Measurements from ENCODE around the gene DHRS12.

Gene DHRS12, protein sequence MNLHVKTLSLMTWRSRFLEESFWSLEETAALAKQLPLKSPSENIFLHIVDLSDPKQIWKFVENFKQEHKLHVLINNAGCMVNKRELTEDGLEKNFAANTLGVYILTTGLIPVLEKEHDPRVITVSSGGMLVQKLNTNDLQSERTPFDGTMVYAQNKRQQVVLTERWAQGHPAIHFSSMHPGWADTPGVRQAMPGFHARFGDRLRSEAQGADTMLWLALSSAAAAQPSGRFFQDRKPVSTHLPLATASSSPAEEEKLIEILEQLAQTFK

GRCh38 chr13:51803422-51804294 is at the start of gene DHRS12:
Gene DHRS12 (minus strand): TSS chr13:51804163. CDS start chr13:51799659, 4,504 bp downstream.
- peak; percentile 67 to 71 for DNase-seq (ENCODE audit: low read depth in 2 of 2)

- no peak for DNase-seq (ENCODE audit: low read depth in 2 of 2)
Measured at GRCh38 chr13:51849145-51850101, 45.5 kb upstream of the DHRS12 start.

GRCh38 chr13:51848674-51849073 is 44.7 kb upstream of the DHRS12 start:
- DNase-seq (ENCODE audit: low read depth in 2 of 2), result no peak

DNA sequence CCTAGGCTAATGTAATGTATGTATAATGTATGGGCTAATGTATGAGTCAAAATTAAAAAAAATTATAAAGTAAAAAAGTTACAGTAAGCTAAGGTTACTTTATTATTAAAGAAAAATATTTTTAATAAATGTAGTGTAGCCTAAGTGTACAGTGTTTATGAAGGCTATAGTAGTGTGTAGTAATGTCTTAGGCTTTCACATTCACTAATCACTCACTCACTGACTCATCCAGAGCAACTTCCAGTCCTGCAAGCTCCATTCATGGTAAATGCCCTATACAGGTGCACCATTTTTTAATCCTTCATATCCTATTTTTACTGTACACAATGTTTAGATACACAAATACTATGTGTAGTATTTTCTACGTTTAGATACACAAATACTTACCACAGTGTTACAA is 42.8 kb upstream of the DHRS12 start:
- no peak for DNase-seq (ENCODE audit: low read depth in 2 of 2)

GRCh38 chr13:51845574-51846318 is 41.8 kb upstream of the DHRS12 start:
- no peak for DNase-seq (ENCODE audit: low read depth in 2 of 2)

DNA sequence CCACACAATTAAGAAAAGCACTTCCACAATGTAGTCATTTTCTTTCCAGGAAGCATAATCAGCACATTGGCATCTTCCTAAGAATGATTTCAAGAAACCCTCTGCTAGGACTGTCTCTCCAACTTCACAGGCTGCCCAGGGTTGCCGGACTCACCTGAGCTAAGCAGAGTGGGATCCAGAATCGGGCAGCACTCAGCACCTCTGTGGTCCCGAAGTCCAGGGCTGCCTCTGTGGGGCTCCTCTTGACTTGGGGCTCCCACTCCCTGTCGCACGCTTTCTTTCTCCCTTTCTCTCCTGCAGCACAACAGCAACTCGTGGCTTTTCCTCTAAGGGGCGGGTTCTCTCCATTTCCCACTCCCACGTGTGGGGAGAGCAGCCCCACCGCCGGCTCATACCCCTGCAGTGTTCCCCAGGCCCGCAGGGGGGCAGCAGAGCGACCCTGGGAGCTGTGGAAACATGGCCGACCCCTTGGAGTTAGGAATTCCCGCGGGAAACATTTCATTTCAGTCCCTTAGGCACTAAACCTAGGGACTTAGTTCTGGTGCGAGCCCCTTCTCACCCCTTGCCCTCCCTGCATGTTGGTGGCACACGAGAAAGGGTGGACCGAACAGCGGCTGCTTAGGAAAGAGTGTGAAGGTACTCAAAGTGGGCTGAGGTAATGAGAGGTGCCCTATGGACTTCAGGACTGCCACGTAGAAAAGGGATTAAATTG is 41.1 kb upstream of the DHRS12 start, which contains the start of gene TMEM272:
Gene TMEM272, minus strand, starts transcription at position 316 of the 712 bp plus-strand sequence. CDS start 6,647 bp downstream, outside the sequence.
- DNase-seq (ENCODE audit: low read depth in 2 of 2), result peak; percentile 31 to 53

GRCh38 chr13:51843529-51843928 is 39.6 kb upstream of the DHRS12 start:
- DNase-seq (ENCODE audit: low read depth in 2 of 2), result no peak

DNA sequence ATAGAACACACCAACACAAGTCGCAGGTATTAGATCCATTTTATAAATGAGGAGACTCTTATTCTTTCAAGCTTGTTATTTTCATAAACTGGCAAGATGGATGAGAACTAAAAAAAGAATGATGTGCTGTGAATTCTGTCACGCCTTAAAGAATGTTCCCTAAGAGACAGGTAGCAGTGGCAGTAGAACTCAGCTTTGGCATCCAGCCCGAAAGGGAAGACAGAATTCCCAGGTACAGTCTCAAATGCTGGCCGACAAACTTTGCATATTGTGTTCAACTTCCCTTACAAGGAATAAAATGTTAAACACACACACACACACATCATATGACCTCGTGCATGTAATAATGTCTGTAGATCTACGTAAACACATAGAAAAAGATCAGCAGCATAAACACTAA is 37.8 kb upstream of the DHRS12 start:
- DNase-seq (ENCODE audit: low read depth in 2 of 2), result no peak

DNA sequence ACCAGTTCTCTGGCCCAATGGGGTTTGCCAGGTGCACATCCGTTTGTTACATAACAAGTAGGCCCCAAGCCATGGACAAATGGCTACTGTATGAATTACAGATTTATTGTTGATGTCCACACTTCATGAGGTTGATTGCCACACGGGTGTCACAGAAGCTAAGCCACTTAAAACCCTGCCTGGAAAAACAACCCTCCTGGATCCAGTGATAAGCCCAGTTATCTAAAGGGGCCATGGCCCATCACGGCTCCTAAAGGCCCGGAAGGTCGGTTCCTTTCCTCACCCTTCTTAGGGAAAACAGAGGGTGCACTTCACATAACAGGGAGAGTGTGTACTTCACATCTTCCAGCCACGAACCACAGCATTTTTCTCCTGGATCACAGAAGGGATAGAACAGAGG is 37.0 kb upstream of the DHRS12 start:
- no peak for DNase-seq (ENCODE audit: low read depth in 2 of 2)

DNA sequence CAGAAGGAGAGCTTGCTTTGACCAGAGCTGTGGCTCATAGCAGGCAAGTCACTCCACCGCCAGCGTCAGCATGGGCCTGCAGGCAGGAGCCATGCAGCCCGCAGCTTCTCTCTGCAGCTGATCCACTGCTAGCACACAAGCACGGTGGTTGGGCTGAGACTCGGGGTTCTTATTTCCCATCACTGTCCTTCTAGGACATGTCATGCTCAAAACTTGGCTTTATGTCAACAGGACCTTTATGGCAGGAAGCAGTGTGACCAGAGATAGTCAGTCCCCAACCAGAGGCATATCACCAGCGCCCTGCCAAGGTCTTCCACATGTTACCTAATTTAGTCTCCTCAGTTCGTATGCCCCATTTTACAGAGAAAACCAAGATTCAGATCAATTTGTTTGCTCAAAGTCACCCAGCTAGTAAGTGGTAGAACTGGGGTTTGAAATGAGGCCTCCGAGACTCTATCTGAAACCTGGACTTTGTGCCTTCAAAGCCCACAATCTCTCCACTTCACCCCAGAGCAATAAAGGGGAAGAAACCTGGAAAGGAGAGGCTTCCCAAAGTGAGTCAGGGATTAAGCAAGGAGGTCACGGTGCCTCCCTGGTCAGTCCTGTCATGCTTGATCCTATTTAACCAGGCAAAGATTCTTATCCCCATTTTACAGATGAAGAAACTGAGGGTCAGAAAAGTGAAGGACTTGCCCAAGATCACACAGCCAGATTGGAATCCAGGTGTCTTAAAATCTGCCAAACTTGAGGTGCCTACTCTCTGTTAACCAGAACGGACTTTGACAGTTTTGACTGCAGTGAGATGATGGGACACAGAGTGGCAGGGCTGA is 36.0 kb upstream of the DHRS12 start:
- DNase-seq (ENCODE audit: low read depth in 2 of 2), result no peak

- DNase-seq (ENCODE audit: low read depth in 2 of 2), result no peak
Measured at GRCh38 chr13:51838240-51838846, 34.4 kb upstream of the DHRS12 start.

DNA sequence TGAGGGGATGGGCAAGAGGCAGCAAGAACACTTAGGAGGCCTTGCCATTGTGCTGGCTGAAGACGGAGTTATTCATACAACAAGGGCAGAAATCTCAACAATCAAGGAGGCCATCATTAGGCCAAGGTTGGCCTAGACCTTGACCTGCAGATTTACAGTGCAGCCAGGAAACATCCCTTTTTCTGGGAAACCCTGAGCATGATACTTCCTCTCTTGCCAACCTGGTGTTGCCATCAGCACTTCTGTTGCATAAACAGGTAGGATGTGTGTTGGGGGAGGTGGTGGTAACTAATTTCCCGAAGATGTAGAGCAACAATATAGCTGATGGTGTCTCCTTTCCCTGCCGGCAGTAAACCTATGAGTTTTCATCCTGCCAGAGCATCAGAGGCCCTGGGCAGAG is 33.1 kb upstream of the DHRS12 start:
- DNase-seq (ENCODE audit: low read depth in 2 of 2), result no peak

DNA sequence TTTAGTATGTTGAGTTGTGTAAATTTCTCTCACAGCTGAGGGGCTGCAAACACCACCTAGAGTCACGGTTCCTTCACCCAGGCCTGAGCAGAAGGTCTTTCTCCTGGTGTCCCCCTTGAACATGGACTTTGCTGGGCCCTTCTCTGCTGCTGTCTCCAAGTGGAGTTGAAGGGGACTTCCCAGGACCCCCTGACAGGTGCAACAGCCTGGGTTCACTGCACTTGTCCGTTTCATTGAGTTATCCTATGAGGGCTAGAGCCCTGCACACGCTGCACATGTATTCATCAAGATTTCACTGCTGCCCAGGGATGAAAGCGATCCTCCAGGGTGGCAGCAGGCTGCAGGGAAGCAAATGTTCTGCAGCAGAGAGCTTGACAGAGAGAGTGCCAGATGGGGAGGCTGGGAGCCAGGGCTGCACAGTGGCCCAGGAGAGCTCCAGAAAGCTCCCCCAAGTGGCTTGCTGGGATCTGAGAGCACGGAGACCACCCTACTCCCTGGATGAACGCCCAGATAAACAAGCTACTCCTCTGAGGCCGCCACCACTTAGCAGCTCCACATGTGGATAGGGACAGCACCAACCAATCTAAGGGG is 30.7 kb upstream of the DHRS12 start:
- no peak for DNase-seq (ENCODE audit: low read depth in 2 of 2)

DNA sequence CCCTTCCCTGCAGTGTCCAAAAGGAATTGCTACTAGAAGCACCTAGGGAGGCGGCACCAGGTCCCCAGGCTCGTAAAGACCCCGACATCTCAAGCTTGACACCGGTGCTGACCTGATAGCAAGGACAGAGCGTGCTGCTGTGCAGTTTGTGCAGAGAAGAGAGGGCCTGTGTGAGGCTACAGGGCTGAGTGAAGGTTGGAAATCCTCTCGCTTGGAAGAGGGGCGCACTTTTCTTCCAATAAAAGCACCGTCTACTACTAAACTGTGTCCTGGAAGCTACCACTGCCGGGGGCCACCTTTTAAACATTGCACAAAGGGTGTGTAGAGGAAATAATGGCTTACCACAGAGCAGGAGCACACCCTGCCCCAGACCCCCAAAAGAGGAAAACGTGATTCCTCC is 30.0 kb upstream of the DHRS12 start:
- no peak for DNase-seq (ENCODE audit: low read depth in 2 of 2)

DNA sequence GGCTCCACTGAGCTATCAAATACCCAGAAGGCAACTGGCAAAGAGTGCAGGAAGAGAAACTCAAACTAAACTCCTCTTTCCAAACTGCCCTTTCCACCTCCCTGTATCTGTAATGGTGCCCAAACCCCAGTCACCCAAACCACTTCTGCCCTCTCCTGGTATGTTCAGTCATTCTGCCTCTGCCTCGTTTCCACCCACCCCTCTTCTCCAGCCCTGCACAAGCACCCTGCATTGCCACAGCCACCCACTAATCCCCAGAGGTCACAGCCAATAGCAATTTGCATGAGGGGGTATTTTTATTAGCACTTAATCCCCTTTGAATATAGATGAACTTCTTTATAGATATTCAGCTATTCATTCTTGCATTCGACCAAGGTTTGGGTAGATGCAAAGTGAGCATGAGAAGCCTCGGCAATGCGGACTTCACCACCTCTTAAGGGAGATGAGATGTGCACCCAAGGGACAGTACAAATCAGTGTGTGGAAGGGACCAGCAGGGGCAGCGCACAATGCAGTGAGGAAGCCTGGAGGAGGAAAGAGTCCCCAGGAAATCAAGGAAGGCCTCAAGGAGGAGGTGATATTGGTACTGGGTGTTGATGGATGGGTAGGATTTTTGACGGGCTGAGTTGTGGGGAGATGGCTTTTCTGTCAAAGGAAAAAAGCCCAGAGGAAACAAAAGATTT is 28.6 kb upstream of the DHRS12 start:
- peak in 1 of 2 donors; percentile 35 for DNase-seq (ENCODE audit: low read depth in 2 of 2)

DNA sequence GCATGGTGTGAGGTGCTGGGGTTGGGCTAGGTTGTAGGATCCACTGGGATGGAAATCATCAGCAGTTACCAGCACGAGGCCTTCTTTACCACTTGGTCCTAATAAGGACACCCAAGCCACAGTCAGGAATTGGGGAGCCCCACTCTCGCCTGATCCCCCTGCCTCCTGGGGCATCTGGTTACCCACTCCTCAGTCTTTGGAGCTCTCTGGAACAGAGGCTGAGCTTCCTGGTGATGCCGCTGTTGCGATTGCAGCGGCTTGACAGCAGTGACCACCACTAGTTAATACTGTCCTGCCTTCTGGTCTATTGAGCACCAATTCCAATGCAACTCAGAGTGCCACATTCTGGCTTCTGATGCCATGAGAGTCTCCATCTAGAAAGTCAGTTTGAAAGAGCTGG is 27.6 kb upstream of the DHRS12 start:
- DNase-seq (ENCODE audit: low read depth in 2 of 2), result no peak

- DNase-seq (ENCODE audit: low read depth in 2 of 2), result no peak
Measured at GRCh38 chr13:51829568-51829899, 25.6 kb upstream of the DHRS12 start.
